Activated T-cell treated with anti-CD3 and anti-CD28 coated beads for 24 hours (primary cell): ENCODE data around the gene CUBN.

Experiments
- DNase-seq: peaks from one replicate; pipeline ENCODE4 v3.0.0-alpha.2; 2020; ENCODE audit warnings: low read depth

Gene CUBN

DNA sequence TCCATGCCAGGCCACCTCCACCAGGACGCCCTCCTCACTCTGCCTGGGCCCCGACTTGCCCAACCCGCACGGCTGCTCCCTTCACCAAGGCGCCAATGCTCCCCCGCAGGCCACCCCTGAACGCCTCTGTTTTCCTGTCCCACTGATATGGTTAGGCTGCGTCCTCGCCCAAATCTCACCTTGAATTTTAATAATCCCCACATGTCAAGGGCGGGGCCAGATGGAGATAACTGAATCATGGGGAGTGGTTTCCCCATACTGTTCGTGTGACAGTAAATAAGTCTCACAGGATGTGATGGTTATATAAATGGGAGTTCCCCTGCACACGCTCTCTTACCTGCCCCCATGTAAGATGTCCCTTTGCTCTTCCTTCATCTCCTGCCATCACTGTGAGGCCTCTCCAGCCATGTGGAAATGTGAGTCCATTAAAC lies 342.2 kb downstream of the CUBN start:
- DNase-seq, result peak; percentile 53

DNA sequence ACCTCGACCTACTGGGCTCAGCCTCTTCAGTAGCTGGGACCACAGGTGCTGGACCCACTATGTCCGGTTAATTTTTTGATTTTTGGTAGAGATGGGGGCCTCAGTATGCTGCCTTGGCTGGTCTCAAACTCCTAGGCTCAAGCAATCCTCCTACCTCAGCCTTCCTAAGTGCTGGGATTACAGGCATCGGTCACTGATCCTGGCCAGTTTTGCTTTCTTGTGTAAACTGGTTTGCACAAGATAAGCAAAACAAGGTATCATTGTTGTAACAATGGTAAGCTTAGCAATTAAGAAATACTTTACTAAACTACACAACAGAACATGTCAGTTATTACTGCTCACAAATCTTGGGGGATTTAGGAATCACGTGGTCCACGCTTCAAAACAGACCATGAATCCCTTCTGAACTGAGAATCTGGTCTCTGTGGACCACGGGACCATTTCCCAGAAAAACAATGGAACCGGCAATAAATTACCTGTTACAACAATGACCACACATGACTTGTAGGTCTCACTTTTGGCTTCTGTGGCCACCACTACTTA lies 349.2 kb downstream of the CUBN start:
- DNase-seq, result no peak

DNA sequence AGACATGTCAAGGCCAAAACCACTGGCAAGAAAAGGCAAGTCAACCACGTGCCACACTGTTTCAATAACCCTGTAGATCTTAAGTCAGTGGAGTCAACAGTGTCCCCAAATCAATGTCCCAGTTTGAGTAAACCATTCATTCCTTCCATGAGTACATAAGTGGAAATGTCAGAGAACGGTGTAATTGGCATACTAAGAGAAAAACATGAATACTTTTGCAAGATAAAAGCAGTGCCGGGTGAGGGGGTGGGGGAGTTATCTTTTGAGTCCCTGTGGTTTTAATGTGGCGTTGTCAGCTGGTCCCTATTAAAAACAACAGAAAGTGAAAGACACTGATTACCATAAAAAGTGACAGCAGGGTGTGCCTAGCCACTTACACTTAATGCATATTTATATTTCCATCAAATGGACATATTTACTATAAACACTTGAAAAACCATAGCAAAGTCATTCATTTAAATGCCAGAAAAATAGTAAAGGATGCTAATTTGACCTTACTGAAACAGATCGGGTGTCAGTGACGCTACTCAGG lies 350.2 kb downstream of the CUBN start:
- DNase-seq, result peak; percentile 63

DNA sequence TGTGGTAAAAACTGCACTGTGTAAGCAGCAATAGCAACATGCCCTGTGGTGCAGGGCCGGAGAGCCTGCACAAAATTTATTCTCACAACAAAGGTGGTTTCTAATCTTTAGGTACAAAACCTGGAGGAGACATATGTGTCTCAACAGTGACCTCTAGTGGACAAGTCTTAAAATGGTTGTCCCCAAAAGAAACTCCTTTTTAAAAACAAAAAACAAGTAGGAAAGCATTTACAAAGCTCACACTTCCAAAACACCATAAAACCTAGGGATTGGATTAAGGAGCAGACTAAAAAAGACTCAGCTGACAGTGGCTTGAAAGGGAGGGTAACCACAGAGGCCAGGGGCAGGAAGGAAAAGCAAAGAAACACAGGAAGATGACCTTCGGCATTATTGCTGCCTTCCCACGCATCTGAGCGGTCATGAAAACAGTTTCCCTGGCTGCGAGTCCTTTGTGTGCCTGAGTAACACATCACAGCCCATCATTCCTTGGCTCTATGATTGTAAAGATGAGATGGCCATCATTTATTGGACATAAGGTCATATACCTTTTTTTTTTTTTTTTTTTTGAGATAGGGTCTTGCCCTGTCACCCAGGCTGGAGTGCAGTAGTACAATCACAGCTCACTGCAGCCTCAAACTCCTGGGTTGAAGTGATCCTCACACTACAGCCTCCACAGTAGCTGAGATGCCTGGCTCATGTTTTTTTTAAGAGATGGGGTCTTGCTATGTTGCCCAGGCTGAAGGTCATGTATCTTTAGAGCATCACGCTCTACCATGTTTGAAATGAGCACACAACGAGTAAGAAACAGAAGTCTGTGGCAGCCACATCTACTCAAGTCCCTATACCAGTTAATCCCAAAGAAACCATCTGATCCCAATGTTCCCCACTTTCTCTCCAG lies 351.9 kb downstream of the CUBN start:
- DNase-seq, result no peak

DNA sequence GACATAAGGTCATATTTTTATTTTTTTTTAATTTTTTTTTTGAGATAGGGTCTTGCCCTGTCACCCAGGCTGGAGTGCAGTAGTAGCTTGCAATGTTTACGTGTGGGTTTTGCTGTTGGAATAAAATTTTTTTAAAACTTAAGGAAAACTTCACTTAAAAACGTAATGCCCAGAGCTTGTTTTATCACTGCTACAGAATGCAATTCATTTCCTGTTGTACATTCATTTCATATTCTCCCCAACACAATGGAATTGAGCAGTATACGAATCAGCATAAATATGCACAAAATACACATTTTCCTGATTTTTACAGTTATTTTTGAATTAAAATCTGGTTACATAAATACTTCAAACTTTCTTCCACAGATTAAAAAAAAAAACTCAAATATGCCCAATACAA lies 352.7 kb downstream of the CUBN start:
- no peak for DNase-seq
